ENCODE data around the gene NFATC1.

- TF ChIP-seq POLR2AphosphoS5 (IDR thresholded peaks at IDR 0.05): no peak
- TF ChIP-seq EP300 (IDR thresholded peaks at IDR 0.05; ENCODE audit: low read depth): no peak
- TF ChIP-seq CTCF (IDR thresholded peaks at IDR 0.05): no peak
- TF ChIP-seq POLR2A (IDR thresholded peaks at IDR 0.05): no peak
Observed at GRCh38 chr18:79450289-79451080, 54.8 kb downstream of the NFATC1 start.

Measured in transverse colon (tissue), 4 donors.